T-cell (primary cell): ENCODE data around the gene TENM3. TPM values are rescaled to one million over a fixed set of nuclear protein-coding genes. Genes with fewer than 3 reads are reported as not detected.

Experiments used
- ATAC-seq, 4 experiments: fragments of 200-7000 bp in 3 of 4; fragments of 150-1000 bp in 1 of 4; cut with Tn5 transposase; replicated peaks in 1 of 4; 1 replicate in 3 of 4; 2 replicates in 1 of 4; pipeline ENCODE4 v1.10.0; 2021; ENCODE audit warnings: moderate library complexity in 3 of 4, mild to moderate bottlenecking in 2 of 4, moderate number of reproducible peaks in 1 of 4
- CTCF ChIA-PET, 2 donors: fragments of 300-600 bp; sonication (Branson Sonifier 250); formaldehyde crosslinking; loops; one replicate each; lab custom pipeline; 2022; ENCODE audit warnings: antibody characterized with exemption in 2 of 2; lab: Charles Lee
- POLR2A ChIA-PET, 2 donors: fragments of 300-600 bp; sonication (Branson Sonifier 250); formaldehyde crosslinking; loops; one replicate each; lab custom pipeline; 2022; ENCODE audit warnings: antibody characterized with exemption in 2 of 2; lab: Charles Lee
- DNase-seq, 35 experiments: peaks; one replicate each; pipeline versions ENCODE4 v3.0.0 to v3.0.0-alpha.2; 2013 to 2023
- H3K27ac ChIP-seq: one replicate; pipeline ENCODE4 v1.5.1; 2013; ENCODE audit warnings: low read length
- H3K27me3 ChIP-seq, 2 experiments: replicated peaks in 1 of 2; 1 replicate in 1 of 2; 2 replicates in 1 of 2; pipeline versions ENCODE4 v1.6.1 to v1.7.0; 2013; ENCODE audit warnings: low read length in 1 of 2, mixed read lengths in 1 of 2; ENCODE audit not compliant: control insufficient read depth in 2 of 2, insufficient read depth in 2 of 2; ENCODE audit errors: extremely low read depth in 1 of 2
- H3K36me3 ChIP-seq, 2 donors: 1 replicate in 1 of 2; 2 replicates in 1 of 2; pipeline versions ENCODE4 v1.6.1 to v1.7.0; 2013; ENCODE audit warnings: low read length in 1 of 2; ENCODE audit not compliant: control insufficient read depth in 2 of 2, insufficient read depth in 1 of 2; ENCODE audit errors: extremely low read depth in 1 of 2
- H3K4me1 ChIP-seq, 2 experiments: 1 replicate in 1 of 2; 2 replicates in 1 of 2; pipeline versions ENCODE4 v1.6.1 to v1.7.0; 2013; ENCODE audit warnings: low read length in 2 of 2, mixed read lengths in 1 of 2; ENCODE audit not compliant: insufficient read depth in 2 of 2, control insufficient read depth in 1 of 2; ENCODE audit errors: extremely low read depth in 1 of 2
- H3K4me3 ChIP-seq, 2 donors: 1 replicate in 1 of 2; 2 replicates in 1 of 2; pipeline versions ENCODE4 v1.5.1 to v1.7.0; 2013; ENCODE audit warnings: mild to moderate bottlenecking in 2 of 2, low read length in 1 of 2, moderate library complexity in 1 of 2; ENCODE audit not compliant: control insufficient read depth in 1 of 2; ENCODE audit errors: extremely low read depth in 1 of 2
- H3K9me3 ChIP-seq: 2 replicates; pipeline ENCODE4 v1.7.0; 2013
- H3K27ac Mint-ChIP-seq, 2 donors: one replicate each; pipeline ENCODE4 v1.8.0; 2020 to 2021; ENCODE audit warnings: mild to moderate bottlenecking in 2 of 2, mixed read lengths in 2 of 2
- H3K27me3 Mint-ChIP-seq, 2 donors: one replicate each; pipeline ENCODE4 v1.8.0; 2021 to 2022; ENCODE audit warnings: mixed read lengths in 2 of 2
- H3K36me3 Mint-ChIP-seq: one replicate; pipeline ENCODE4 v1.8.0; 2021; ENCODE audit warnings: mixed read lengths
- H3K4me1 Mint-ChIP-seq, 3 donors: one replicate each; pipeline ENCODE4 v1.8.0; 2020 to 2022; ENCODE audit warnings: mixed read lengths in 3 of 3, mild to moderate bottlenecking in 1 of 3
- H3K4me3 Mint-ChIP-seq, 3 donors: one replicate each; pipeline ENCODE4 v1.8.0; 2020 to 2022; ENCODE audit warnings: mild to moderate bottlenecking in 3 of 3, mixed read lengths in 3 of 3, moderate library complexity in 3 of 3
- H3K9me3 Mint-ChIP-seq, 3 donors: one replicate each; pipeline ENCODE4 v1.8.0; 2020 to 2022; ENCODE audit warnings: mixed read lengths in 3 of 3
- WGBS: methylation state at CpG from one replicate; pipeline ENCODE4 v1.1.5; 2013; ENCODE audit warnings: missing lambda C conversion rate; ENCODE audit not compliant: insufficient coverage; 5-methylcytosine and 5-hydroxymethylcytosine counted together
- total RNA-seq, 35 experiments: library from RNA in 6 of 35; stranded (reverse) in 6 of 35; fragments of 120-200 nt in 1 of 35; gene quantifications; one replicate each; pipeline versions ENCODE4 v1.2.1 to v1.2.4 and lab custom pipeline; 2013 to 2026

Gene TENM3
- total RNA-seq, 5 donors from 2014 or later (not counting 1 experiment from before 2014, with no cell fraction given): 0.03 to 0.44 (median 0.16) TPM; not detected in 2

DNA sequence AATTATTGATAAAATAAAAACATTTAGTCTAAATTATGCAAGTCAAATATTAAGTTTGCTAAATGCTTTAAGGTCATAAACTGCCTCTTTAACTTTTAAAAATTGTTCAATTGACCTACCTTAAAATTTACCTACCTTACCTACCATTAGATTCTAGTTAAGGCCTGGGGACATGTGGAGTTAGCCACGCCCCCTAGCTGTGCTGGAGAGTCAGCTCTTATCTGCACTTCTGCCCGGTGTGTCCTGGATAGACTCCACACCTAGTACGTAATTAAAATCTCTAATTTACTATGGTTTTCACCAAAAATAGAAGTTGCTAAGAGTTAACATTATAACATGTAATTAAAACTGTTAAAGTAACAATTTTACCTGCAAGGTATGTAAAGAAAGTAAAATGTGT is 22.7 kb downstream of the TENM3 start:
- CTCF ChIA-PET: no interaction called here
- Histone ChIP-seq H3K4me1 (no peaks in the 10 kb centered on the region), H3K9me3 (no peaks in the 10 kb centered on the region), H3K4me3 (no peak overlapping the region), H3K27me3 (no peaks in the 10 kb centered on the region), H3K27ac (no peak overlapping the region), H3K36me3 (no peaks in the 10 kb centered on the region)
- ATAC-seq: no peak
- Mint-ChIP-seq H3K27me3 (peaks cover 0 to 1% of the 10 kb centered on the region in 2 donors), H3K9me3 (peaks cover 0 to 4% (median 2%) of the 10 kb centered on the region in 3 donors), H3K4me3 (no peak overlapping the region), H3K36me3 (no peaks in the 10 kb centered on the region), H3K4me1 (no peaks in the 10 kb centered on the region), H3K27ac (no peak overlapping the region)
- POLR2A ChIA-PET: no interaction called here
- no peak for DNase-seq
- no CpG with 5 or more reads among the region's 3 CpGs for WGBS

DNA sequence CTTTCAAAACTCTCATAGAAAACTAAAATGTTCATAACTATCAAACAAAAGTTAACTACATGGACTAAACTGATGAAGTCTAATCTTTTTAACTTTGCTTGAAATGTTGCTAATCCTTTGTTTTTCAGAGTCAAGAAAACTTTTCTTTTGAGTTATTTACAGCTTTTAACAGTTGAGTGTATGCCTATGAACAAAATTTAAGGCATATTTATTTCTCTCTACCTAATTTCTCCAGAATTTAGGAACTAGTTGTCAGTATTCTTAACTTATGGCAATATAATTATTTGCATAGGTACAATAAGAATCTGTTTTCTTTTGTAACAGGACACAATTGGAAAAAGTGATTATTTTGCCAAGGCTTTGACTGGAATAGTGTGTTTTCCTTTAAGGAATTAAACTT is 23.8 kb downstream of the TENM3 start:
- Histone ChIP-seq H3K4me3 (no peak overlapping the region), H3K9me3 (no peaks in the 10 kb centered on the region), H3K27ac (no peak overlapping the region), H3K36me3 (no peaks in the 10 kb centered on the region), H3K27me3 (no peaks in the 10 kb centered on the region), H3K4me1 (no peaks in the 10 kb centered on the region)
- Mint-ChIP-seq H3K4me3 (no peak overlapping the region), H3K27ac (no peak overlapping the region), H3K9me3 (peaks cover 0 to 4% (median 2%) of the 10 kb centered on the region in 3 donors), H3K36me3 (no peaks in the 10 kb centered on the region), H3K27me3 (peaks cover 0 to 1% of the 10 kb centered on the region in 2 donors), H3K4me1 (no peaks in the 10 kb centered on the region)
- CTCF ChIA-PET: no interaction called here
- no peak for DNase-seq
- no peak for ATAC-seq
- POLR2A ChIA-PET: no interaction called here

- ChIA-PET CTCF (no interaction called here), POLR2A (no interaction called here)
- no peaks in the 10 kb centered on the region for H3K36me3 Mint-ChIP-seq
- no peak overlapping the region for H3K4me3 Mint-ChIP-seq
- ATAC-seq: no peak
- no peaks in the 10 kb centered on the region for H3K27me3 Mint-ChIP-seq
- no peak overlapping the region for H3K4me3 ChIP-seq
- no peaks in the 10 kb centered on the region for H3K27me3 ChIP-seq
- no peak overlapping the region for H3K27ac ChIP-seq
- no peak for DNase-seq
- 33% methylated on average over 1 of the region's 3 CpGs for WGBS
- H3K9me3 Mint-ChIP-seq: peaks cover 0 to 4% (median 0%) of the 10 kb centered on the region in 3 donors
- no peaks in the 10 kb centered on the region for H3K36me3 ChIP-seq
- no peaks in the 10 kb centered on the region for H3K4me1 Mint-ChIP-seq
- H3K27ac Mint-ChIP-seq: no peak overlapping the region
- H3K4me1 ChIP-seq: no peaks in the 10 kb centered on the region
- no peaks in the 10 kb centered on the region for H3K9me3 ChIP-seq
Measured at GRCh38 chr4:182268966-182269365, 25.8 kb downstream of the TENM3 start.

DNA sequence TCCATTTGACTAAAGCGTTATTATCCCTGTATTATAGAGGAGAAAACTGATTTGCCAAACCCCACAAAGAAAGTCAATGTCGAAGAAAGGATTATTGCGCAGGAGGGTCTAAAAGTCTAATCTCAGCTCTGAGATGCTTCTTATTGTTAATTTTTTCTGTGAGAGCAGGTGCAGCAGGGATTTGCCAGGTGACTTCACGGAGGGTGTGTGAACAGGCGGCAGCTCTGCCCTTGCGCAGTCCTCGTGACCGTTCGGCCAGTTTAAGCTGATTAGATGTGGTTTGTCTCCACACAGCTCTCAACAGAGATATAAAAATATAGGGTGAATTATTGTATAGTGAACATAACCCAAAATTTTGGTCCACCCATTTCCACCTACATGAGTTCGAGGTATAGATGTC is 28.5 kb downstream of the TENM3 start:
- Histone ChIP-seq H3K9me3 (no peaks in the 10 kb centered on the region), H3K27ac (no peak overlapping the region), H3K36me3 (no peaks in the 10 kb centered on the region), H3K4me1 (no peaks in the 10 kb centered on the region), H3K27me3 (no peaks in the 10 kb centered on the region), H3K4me3 (no peak overlapping the region)
- WGBS: no CpG with 5 or more reads among the region's 10 CpGs
- DNase-seq (no peak), ATAC-seq (no peak)
- H3K36me3 Mint-ChIP-seq: no peaks in the 10 kb centered on the region
- no peaks in the 10 kb centered on the region for H3K27me3 Mint-ChIP-seq
- H3K4me3 Mint-ChIP-seq: no peak overlapping the region
- H3K4me1 Mint-ChIP-seq: no peaks in the 10 kb centered on the region
- POLR2A ChIA-PET: no interaction called here
- CTCF ChIA-PET: no interaction called here
- H3K27ac Mint-ChIP-seq: no peak overlapping the region
- peaks cover 0 to 4% (median 0%) of the 10 kb centered on the region in 3 donors for H3K9me3 Mint-ChIP-seq

DNA sequence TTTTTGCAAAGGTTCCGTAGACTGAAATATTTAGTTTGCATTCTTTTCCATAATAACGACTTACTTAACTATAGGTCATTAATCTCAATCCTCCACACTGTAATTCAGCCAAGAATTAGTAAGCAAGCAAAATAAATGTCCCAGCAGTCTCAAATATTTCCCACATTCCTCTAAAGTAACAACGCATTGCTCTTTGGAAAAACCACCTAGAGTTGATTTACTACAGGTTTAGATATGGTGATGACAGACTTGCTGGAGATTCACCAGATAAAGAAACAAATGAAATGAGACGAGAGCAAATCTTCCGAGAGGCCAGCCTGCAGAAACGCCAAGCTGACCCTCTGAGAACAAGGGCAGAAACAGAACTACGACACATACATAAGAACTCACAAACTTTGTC is 28.9 kb downstream of the TENM3 start:
- Histone ChIP-seq H3K27ac (no peak overlapping the region), H3K4me3 (no peak overlapping the region), H3K36me3 (no peaks in the 10 kb centered on the region), H3K9me3 (no peaks in the 10 kb centered on the region), H3K27me3 (no peaks in the 10 kb centered on the region), H3K4me1 (no peaks in the 10 kb centered on the region)
- Mint-ChIP-seq H3K27me3 (no peaks in the 10 kb centered on the region), H3K36me3 (no peaks in the 10 kb centered on the region), H3K27ac (no peak overlapping the region), H3K9me3 (peaks cover 0 to 4% (median 0%) of the 10 kb centered on the region in 3 donors), H3K4me3 (no peak overlapping the region), H3K4me1 (no peaks in the 10 kb centered on the region)
- whole genome bisulfite sequencing: 80% methylated on average over 1 of the region's 7 CpGs
- ChIA-PET POLR2A (no interaction called here), CTCF (no interaction called here)
- ATAC-seq (no peak), DNase-seq (no peak)

DNA sequence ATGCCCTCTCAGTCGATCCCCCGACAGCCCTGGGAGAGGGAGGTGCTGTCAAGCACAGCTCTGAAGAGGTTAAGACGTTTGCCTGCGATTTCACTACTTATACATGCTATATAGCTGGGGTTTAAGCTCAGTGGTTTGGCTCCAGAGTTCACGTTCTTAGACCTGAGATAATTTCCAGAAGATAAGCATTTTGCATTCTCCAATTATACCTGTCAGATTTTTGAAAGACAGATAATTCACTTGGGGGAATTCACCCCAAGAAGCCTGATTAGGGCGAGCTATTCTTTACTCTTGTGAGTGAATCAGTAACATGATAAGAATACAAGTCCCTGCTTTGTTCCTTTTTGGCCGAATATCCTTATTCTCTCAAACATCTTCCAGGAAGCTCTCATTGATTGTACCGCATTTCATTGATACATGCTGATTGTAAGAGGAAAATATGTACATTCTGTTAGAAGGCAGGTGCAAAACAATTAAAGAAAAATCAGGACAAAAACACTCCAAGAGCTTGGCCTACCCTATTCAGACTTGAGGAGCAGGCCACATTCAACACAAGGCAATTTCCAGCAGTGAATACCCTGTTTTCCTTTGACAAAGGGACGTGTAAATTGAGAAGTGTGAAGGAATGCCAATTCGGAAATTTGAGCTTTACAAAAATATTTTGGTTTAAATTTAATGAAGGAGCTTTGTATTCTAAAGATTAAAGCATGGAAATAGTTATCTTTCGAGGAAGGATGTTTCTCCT is 30.2 kb downstream of the TENM3 start:
- Mint-ChIP-seq H3K27ac (no peak overlapping the region), H3K9me3 (peaks cover 0 to 4% (median 0%) of the 10 kb centered on the region in 3 donors), H3K4me3 (no peak overlapping the region), H3K27me3 (no peaks in the 10 kb centered on the region), H3K36me3 (no peaks in the 10 kb centered on the region), H3K4me1 (no peaks in the 10 kb centered on the region)
- WGBS: no CpG with 5 or more reads among the region's 11 CpGs
- Histone ChIP-seq H3K27ac (no peak overlapping the region), H3K9me3 (no peaks in the 10 kb centered on the region), H3K4me3 (no peak overlapping the region), H3K27me3 (no peaks in the 10 kb centered on the region), H3K4me1 (no peaks in the 10 kb centered on the region), H3K36me3 (no peaks in the 10 kb centered on the region)
- ATAC-seq (no peak), DNase-seq (no peak)
- ChIA-PET POLR2A (no interaction called here), CTCF (no interaction called here)
